IMR-90 (cell line): ENCODE results near the gene USP24. TPM values are rescaled to one million over a fixed set of nuclear protein-coding genes. Genes with fewer than 3 reads are reported as not detected.

Experiments
- ATAC-seq: fragments of 200-7000 bp; cut with Tn5 transposase; 2 replicates; pipeline ENCODE4 v1.9.1; 2020; ENCODE audit warnings: low read depth, mild to moderate bottlenecking, moderate library complexity
- BruUV-seq: library from RNA; stranded (reverse); fragments of 400-500 nt; replicated peaks from 2 replicates; lab custom pipeline; 2021; lab: Mats Ljungman, UMichigan
- CTCF ChIA-PET: fragments of 300-600 bp; formaldehyde crosslinking; extraction: SDS; loops from one replicate; lab custom pipeline; 2021; ENCODE audit warnings: antibody characterized with exemption; lab: Yijun Ruan, JAX
- POLR2A ChIA-PET: fragments of 300-600 bp; sonication (Branson Sonifier 250); formaldehyde crosslinking; loops from one replicate; lab custom pipeline; 2022; ENCODE audit warnings: antibody characterized with exemption; ENCODE audit not compliant: unreplicated experiment; lab: Charles Lee
- DNase-seq: peaks from one replicate; pipeline ENCODE4 v3.0.0; 2013
- H2AFZ ChIP-seq: replicated peaks from 2 replicates; pipeline ENCODE3; 2013; ENCODE audit warnings: low read length, mild to moderate bottlenecking; ENCODE audit not compliant: poor library complexity
- H2AK5ac ChIP-seq: 2 replicates; pipeline ENCODE4 v1.6.1; 2013; ENCODE audit warnings: low read depth, low read length, inconsistent platforms
- H2AK9ac ChIP-seq: replicated peaks from 2 replicates; pipeline ENCODE3; 2013; ENCODE audit warnings: mild to moderate bottlenecking, low read depth, low read length, moderate library complexity; ENCODE audit not compliant: poor library complexity
- H2BK120ac ChIP-seq: 2 replicates; pipeline ENCODE4 v1.6.1; 2013; ENCODE audit warnings: low read depth, low read length, inconsistent platforms
- H2BK15ac ChIP-seq: 3 replicates; pipeline ENCODE4 v1.6.1; 2013; ENCODE audit warnings: low read depth, low read length, inconsistent platforms
- H2BK20ac ChIP-seq: 2 replicates; pipeline ENCODE4 v1.6.1; 2013; ENCODE audit warnings: low read depth, mild to moderate bottlenecking, inconsistent platforms, low read length, moderate library complexity
- H2BK5ac ChIP-seq: 2 replicates; pipeline ENCODE4 v1.6.1; 2013; ENCODE audit warnings: mild to moderate bottlenecking, low read depth, low read length, inconsistent platforms; ENCODE audit not compliant: poor library complexity, severe bottlenecking
- H3K14ac ChIP-seq: replicated peaks from 2 replicates; pipeline ENCODE4 v1.6.1; 2013; ENCODE audit warnings: low read depth, low read length, inconsistent platforms
- H3K18ac ChIP-seq: 2 replicates; pipeline ENCODE4 v1.6.1; 2013; ENCODE audit warnings: low read depth, low read length, control low read depth
- H3K23ac ChIP-seq: 2 replicates; pipeline ENCODE4 v1.6.1; 2013; ENCODE audit warnings: low read depth, low read length, inconsistent platforms
- H3K27ac ChIP-seq: 2 replicates; pipeline ENCODE4 v1.5.1; 2013; ENCODE audit warnings: mild to moderate bottlenecking, control low read depth, low read length; ENCODE audit not compliant: insufficient read depth
- H3K27me3 ChIP-seq: 2 replicates; pipeline ENCODE4 v1.6.1; 2013; ENCODE audit warnings: low read length; ENCODE audit not compliant: control insufficient read depth, insufficient read depth
- H3K36me3 ChIP-seq: 2 replicates; pipeline ENCODE4 v1.6.1; 2013; ENCODE audit warnings: low read length, mixed read lengths; ENCODE audit not compliant: control insufficient read depth, insufficient read depth
- H3K4ac ChIP-seq: 2 replicates; pipeline ENCODE4 v1.6.1; 2013; ENCODE audit warnings: low read depth, low read length, inconsistent platforms
- H3K4me1 ChIP-seq: 2 replicates; pipeline ENCODE4 v1.6.1; 2013; ENCODE audit warnings: low read length, mixed read lengths; ENCODE audit not compliant: control insufficient read depth, insufficient read depth
- H3K4me2 ChIP-seq: 2 replicates; pipeline ENCODE4 v1.6.1; 2013; ENCODE audit warnings: low read depth, mild to moderate bottlenecking, control low read depth, low read length, moderate library complexity
- H3K4me3 ChIP-seq: 2 replicates; pipeline ENCODE4 v1.5.1; 2013; ENCODE audit warnings: low read depth, mild to moderate bottlenecking, control low read depth, low read length, moderate library complexity; ENCODE audit not compliant: insufficient read depth
- H3K56ac ChIP-seq: 2 replicates; pipeline ENCODE4 v1.6.1; 2013; ENCODE audit warnings: low read length, inconsistent platforms; ENCODE audit not compliant: insufficient read depth; ENCODE audit errors: extremely low read depth
- H3K79me1 ChIP-seq, 2 experiments: 2 replicates each; pipeline ENCODE4 v1.6.1; 2013; ENCODE audit warnings: low read length in 2 of 2, inconsistent platforms in 1 of 2, low read depth in 1 of 2
- H3K9ac ChIP-seq: 2 replicates; pipeline ENCODE4 v1.6.1; 2013; ENCODE audit warnings: low read depth, low read length, control low read depth
- H3K9me1 ChIP-seq: 2 replicates; pipeline ENCODE4 v1.6.1; 2013; ENCODE audit warnings: low read length, inconsistent platforms; ENCODE audit not compliant: insufficient read depth
- H3K9me3 ChIP-seq: 2 replicates; pipeline ENCODE4 v1.6.1; 2013; ENCODE audit warnings: low read length; ENCODE audit not compliant: control insufficient read depth, insufficient read depth
- H4K20me1 ChIP-seq: 2 replicates; pipeline ENCODE4 v1.6.1; 2013; ENCODE audit warnings: low read length, inconsistent platforms; ENCODE audit not compliant: insufficient read depth
- H4K5ac ChIP-seq: 2 replicates; pipeline ENCODE4 v1.6.1; 2013; ENCODE audit warnings: mild to moderate bottlenecking, low read depth, low read length, control low read depth
- H4K8ac ChIP-seq, 2 experiments: 2 replicates each; pipeline ENCODE4 v1.6.1; 2013; ENCODE audit warnings: low read depth in 2 of 2, low read length in 2 of 2, control low read depth in 1 of 2, inconsistent platforms in 1 of 2
- H4K91ac ChIP-seq: 2 replicates; pipeline ENCODE4 v1.6.1; 2013; ENCODE audit warnings: low read depth, low read length, inconsistent platforms; ENCODE audit not compliant: insufficient read depth
- CEBPB ChIP-seq: IDR thresholded peaks from 2 replicates; pipeline ENCODE4 v1.6.1; 2012; ENCODE audit warnings: low read depth, low read length, improper control_type of control experiment
- MXI1 ChIP-seq: IDR thresholded peaks from 2 replicates; pipeline ENCODE4 v1.6.1; 2012; ENCODE audit warnings: low read depth, mild to moderate bottlenecking, low read length, moderate library complexity, borderline replicate concordance
- POLR2A ChIP-seq: IDR thresholded peaks from 2 replicates; pipeline ENCODE4 v1.6.1; 2012; ENCODE audit warnings: mild to moderate bottlenecking, low read depth, low read length
- RAD21 ChIP-seq: IDR thresholded peaks from 2 replicates; pipeline ENCODE4 v1.6.1; 2012; ENCODE audit warnings: low read length, improper control_type of control experiment
- USF2 ChIP-seq: fragments of 150-350 bp; IDR thresholded peaks from 2 replicates; pipeline ENCODE4 v1.6.1; 2017; ENCODE audit warnings: mild to moderate bottlenecking, antibody characterized with exemption, low read length, low read depth
- WGBS, 2 experiments: methylation state at CpG; one replicate each; pipeline versions ENCODE4 v1.1.5 to v1.1.7; 2013; ENCODE audit warnings: missing lambda C conversion rate in 2 of 2; ENCODE audit not compliant: insufficient read length in 1 of 2; ENCODE audit errors: extremely low coverage in 2 of 2; 5-methylcytosine and 5-hydroxymethylcytosine counted together
- dilution Hi-C: fragments of 300-500 bp; cut with HindIII; formaldehyde crosslinking; loops from one replicate; pipeline ENCODE4 v1.14.3; 2018; ENCODE audit warnings: low sequenced_read_pairs; ENCODE audit not compliant: unreplicated experiment
- in situ Hi-C: fragments of 300-500 bp; cut with MboI; formaldehyde crosslinking; loops from 3 replicates; pipeline ENCODE4 v1.14.3; 2019; ENCODE audit warnings: low sequenced_read_pairs, inconsistent platforms, mixed read lengths
- intact Hi-C: fragments of 100-400 bp; cut with micrococcal nuclease; formaldehyde crosslinking; loops from 2 replicates; pipeline ENCODE4 v1.10.0; 2022
- polyA plus RNA-seq, 3 experiments: library from polyadenylated mRNA; depleted of rRNA; stranded (reverse); fragments of >200 nt; gene quantifications; 2 replicates each; pipeline ENCODE4 v1.2.3, GENCODE V29; 2012; ENCODE audit warnings: low replicate concordance in 1 of 3
- total RNA-seq: library from RNA; depleted of rRNA; stranded (reverse); fragments of >200 nt; gene quantifications from 2 replicates; pipeline ENCODE4 v1.2.3, GENCODE V29; 2012

USP24 gene
- total and polyA plus RNA-seq, 2 of the 4 experiments (the other 2 are of a cell fraction), result 8.4 to 36.7 TPM

GRCh38 chr1:55053265-55053954, 161.8 kb downstream of the USP24 start:
- H4K5ac ChIP-seq, result no peak overlapping the region
- H3K56ac ChIP-seq, result no peak overlapping the region
- H3K9ac ChIP-seq, result no peak overlapping the region
- H3K27me3 ChIP-seq, result peaks cover 23% of the 10 kb centered on the region
- H2AFZ ChIP-seq, result no peak overlapping the region
- H3K4me2 ChIP-seq, result no peak overlapping the region
- BruUV-seq, result no TSS peak
- 61% methylated on average over 2 of the region's 7 CpGs; no CpG with 5 or more reads in 1 of the 2 experiments for WGBS, 2 experiments
- no peak overlapping the region for H3K18ac ChIP-seq
- H3K9me1 ChIP-seq, result no peaks in the 10 kb centered on the region
- ATAC-seq, result no peak
- POLR2A ChIA-PET, result no interaction called here
- H4K20me1 ChIP-seq, result no peaks in the 10 kb centered on the region
- no peak for TF ChIP-seq POLR2A
- TF ChIP-seq RAD21, result no peak
- TF ChIP-seq USF2, result no peak
- TF ChIP-seq MXI1, result no peak
- no peak for TF ChIP-seq CEBPB
- no peaks in the 10 kb centered on the region for H3K79me1 ChIP-seq
- no peak overlapping the region for H2BK120ac ChIP-seq
- DNase-seq, result no peak
- no peak overlapping the region for H2BK20ac ChIP-seq
- dilution Hi-C loops (no loop called here), intact Hi-C loops (loop anchor here (1.0 kb wide), 1 partner anchor 39 kb away; no protein-coding TSS in a partner anchor), in situ Hi-C loops (no loop called here)
- H3K9me3 ChIP-seq, result no peaks in the 10 kb centered on the region
- H3K36me3 ChIP-seq, result no peaks in the 10 kb centered on the region
- no peak overlapping the region for H3K4me3 ChIP-seq
- H2AK9ac ChIP-seq, result no peak overlapping the region
- H2BK5ac ChIP-seq, result no peak overlapping the region
- no peak overlapping the region for H3K14ac ChIP-seq
- CTCF ChIA-PET, result no interaction called here
- H3K4ac ChIP-seq, result no peak overlapping the region
- H3K23ac ChIP-seq, result no peak overlapping the region
- H3K27ac ChIP-seq, result no peak overlapping the region
- H4K8ac ChIP-seq, result no peak overlapping the region
- H2BK15ac ChIP-seq, result no peak overlapping the region
- H3K4me1 ChIP-seq, result no peaks in the 10 kb centered on the region
- no peak overlapping the region for H2AK5ac ChIP-seq
- no peak overlapping the region for H4K91ac ChIP-seq
